WTC11 (cell line): Measurements from ENCODE around the gene UGT1A1. TPM values are rescaled to one million over a fixed set of nuclear protein-coding genes. Genes with fewer than 3 reads are reported as not detected.

Source experiments
- ATAC-seq: fragments of 200-7000 bp; cut with Tn5 transposase; 2 replicates; pipeline ENCODE4 v1.10.0; 2021; ENCODE audit warnings: mild to moderate bottlenecking, moderate library complexity
- CTCF ChIA-PET: fragments of 300-600 bp; sonication (Branson Sonifier 250); formaldehyde crosslinking; loops from one replicate; lab custom pipeline; 2021; ENCODE audit warnings: antibody characterized with exemption; lab: Charles Lee
- POLR2A ChIA-PET: fragments of 350-600 bp; sonication (Branson Sonifier 250); formaldehyde crosslinking; loops from one replicate; lab custom pipeline; 2021; ENCODE audit warnings: antibody characterized with exemption; lab: Charles Lee
- DNase-seq: peaks from one replicate; pipeline ENCODE4 v3.0.0; 2021; ENCODE audit warnings: low spot score
- H3K27ac Mint-ChIP-seq: 2 replicates; pipeline ENCODE4 v1.8.0; 2021; ENCODE audit warnings: mixed read lengths
- H3K27me3 Mint-ChIP-seq: 2 replicates; pipeline ENCODE4 v1.8.0; 2021; ENCODE audit warnings: low read depth, mild to moderate bottlenecking, moderate library complexity, mixed read lengths
- H3K36me3 Mint-ChIP-seq: 2 replicates; pipeline ENCODE4 v1.8.0; 2021; ENCODE audit warnings: mixed read lengths
- H3K4me1 Mint-ChIP-seq: 2 replicates; pipeline ENCODE4 v1.8.0; 2022; ENCODE audit warnings: mixed read lengths
- H3K4me3 Mint-ChIP-seq: 2 replicates; pipeline ENCODE4 v1.8.0; 2021; ENCODE audit warnings: mild to moderate bottlenecking, moderate library complexity, mixed read lengths
- H3K9me3 Mint-ChIP-seq: 2 replicates; pipeline ENCODE4 v1.8.0; 2021; ENCODE audit warnings: mixed read lengths
- CREB1 ChIP-seq: sonication (generic); formaldehyde crosslinking; IDR thresholded peaks from 2 replicates; pipeline ENCODE4 v1.8.0; 2023; ENCODE audit warnings: mild to moderate bottlenecking, missing genetic modification reagents
- ESRRA ChIP-seq: sonication (generic); formaldehyde crosslinking; IDR thresholded peaks from 2 replicates; pipeline ENCODE4 v1.8.1; 2022; ENCODE audit warnings: mild to moderate bottlenecking, missing genetic modification reagents, borderline replicate concordance
- FOXJ3 ChIP-seq: sonication (generic); formaldehyde crosslinking; IDR thresholded peaks from 2 replicates; pipeline ENCODE4 v1.9.0; 2021; ENCODE audit warnings: missing genetic modification reagents, mild to moderate bottlenecking, borderline replicate concordance
- GABPB1 ChIP-seq: sonication (generic); formaldehyde crosslinking; IDR thresholded peaks from 2 replicates; pipeline ENCODE4 v1.8.1; 2023; ENCODE audit warnings: mild to moderate bottlenecking, missing genetic modification reagents
- GTF2I ChIP-seq: fragments of 250-450 bp; sonication (Bioruptor Pico); conservative IDR thresholded peaks from 2 replicates; pipeline ENCODE4 v1.4.0; 2021; ENCODE audit warnings: mild to moderate bottlenecking
- NR2C2 ChIP-seq: sonication (generic); formaldehyde crosslinking; IDR thresholded peaks from 2 replicates; pipeline ENCODE4 v1.8.0; 2022; ENCODE audit warnings: mild to moderate bottlenecking, missing genetic modification reagents
- RELA ChIP-seq: sonication (generic); formaldehyde crosslinking; IDR thresholded peaks from 2 replicates; pipeline ENCODE4 v1.8.1; 2022; ENCODE audit warnings: missing genetic modification reagents, mild to moderate bottlenecking, borderline replicate concordance
- TCF7 ChIP-seq: sonication (generic); formaldehyde crosslinking; IDR thresholded peaks from 2 replicates; pipeline ENCODE4 v1.8.0; 2022; ENCODE audit warnings: mild to moderate bottlenecking, low read depth, missing genetic modification reagents, moderate library complexity
- ZNF121 ChIP-seq: sonication (generic); formaldehyde crosslinking; IDR thresholded peaks from 2 replicates; pipeline ENCODE4 v1.8.0; 2023; ENCODE audit warnings: missing genetic modification reagents
- ZNF416 ChIP-seq: fragments of 250-450 bp; sonication (Bioruptor Pico); IDR thresholded peaks from 2 replicates; pipeline ENCODE4 v1.9.0; 2021; ENCODE audit warnings: mild to moderate bottlenecking, inconsistent platforms
- total RNA-seq: library from RNA; stranded (reverse); gene quantifications from 3 replicates; pipeline ENCODE4 v1.2.3, GENCODE V29; 2021
- TF ChIP-seq, protein P1 (sequence below): sonication (generic); formaldehyde crosslinking; IDR thresholded peaks from 2 replicates; pipeline ENCODE4 v1.8.0; 2023; ENCODE audit warnings: mild to moderate bottlenecking, missing genetic modification reagents
- TF ChIP-seq, protein P2 (sequence below): fragments of 250-450 bp; sonication (Bioruptor Pico); IDR thresholded peaks from 2 replicates; pipeline ENCODE4 v1.8.0; 2021; ENCODE audit warnings: mild to moderate bottlenecking
- TF ChIP-seq, protein P3 (sequence below): sonication (generic); formaldehyde crosslinking; IDR thresholded peaks from 2 replicates; pipeline ENCODE4 v1.8.1; 2022; ENCODE audit warnings: missing genetic modification reagents, borderline replicate concordance
- TF ChIP-seq, protein P4 (sequence below): sonication (generic); formaldehyde crosslinking; IDR thresholded peaks from 2 replicates; pipeline ENCODE4 v1.8.1; 2023; ENCODE audit warnings: mild to moderate bottlenecking, missing genetic modification reagents, borderline replicate concordance
- TF ChIP-seq, protein P5 (sequence below): sonication (generic); formaldehyde crosslinking; IDR thresholded peaks from 2 replicates; pipeline ENCODE4 v1.8.1; 2023; ENCODE audit warnings: mild to moderate bottlenecking, missing genetic modification reagents
- TF ChIP-seq, protein P6 (sequence below): fragments of 250-450 bp; sonication (Bioruptor Pico); IDR thresholded peaks from 2 replicates; pipeline ENCODE4 v1.9.0; 2021; ENCODE audit warnings: mild to moderate bottlenecking

Gene UGT1A1
- total RNA-seq, 1 experiment from 2014 or later, result not detected

DNA sequence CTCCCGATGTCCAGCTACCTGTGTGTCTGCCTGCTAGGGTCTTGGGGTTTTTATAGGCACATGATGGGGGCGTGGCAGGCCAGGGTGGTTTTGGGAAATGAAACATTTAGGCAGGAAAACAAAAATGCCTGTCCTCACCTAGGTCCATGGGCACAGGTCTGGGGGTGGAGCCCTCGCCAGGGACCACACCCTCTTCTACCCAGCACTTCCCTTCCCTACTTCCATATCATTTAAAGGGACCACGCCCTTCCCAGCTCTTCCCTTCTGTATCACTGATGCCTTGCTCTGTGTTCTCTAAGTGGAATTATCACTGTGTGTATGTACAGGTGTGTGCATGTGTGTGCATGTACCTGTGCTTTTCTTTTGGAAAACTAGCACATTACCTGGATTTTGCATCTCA is 6.3 kb downstream of the UGT1A1 start:
- Mint-ChIP-seq H3K27ac (no peak overlapping the region), H3K4me3 (no peak overlapping the region), H3K27me3 (peaks cover 5% of the 10 kb centered on the region; the same call in 1 of the 2 replicates), H3K4me1 (peaks cover 3% of the 10 kb centered on the region), H3K36me3 (no peaks in the 10 kb centered on the region), H3K9me3 (peaks cover 12% of the 10 kb centered on the region)
- POLR2A ChIA-PET, result no interaction called here
- no peak for TF ChIP-seq ZNF121 (CRISPR knock-in tag)
- TF ChIP-seq GTF2I (CRISPR knock-in tag), result no peak
- TF ChIP-seq, protein P1, sequence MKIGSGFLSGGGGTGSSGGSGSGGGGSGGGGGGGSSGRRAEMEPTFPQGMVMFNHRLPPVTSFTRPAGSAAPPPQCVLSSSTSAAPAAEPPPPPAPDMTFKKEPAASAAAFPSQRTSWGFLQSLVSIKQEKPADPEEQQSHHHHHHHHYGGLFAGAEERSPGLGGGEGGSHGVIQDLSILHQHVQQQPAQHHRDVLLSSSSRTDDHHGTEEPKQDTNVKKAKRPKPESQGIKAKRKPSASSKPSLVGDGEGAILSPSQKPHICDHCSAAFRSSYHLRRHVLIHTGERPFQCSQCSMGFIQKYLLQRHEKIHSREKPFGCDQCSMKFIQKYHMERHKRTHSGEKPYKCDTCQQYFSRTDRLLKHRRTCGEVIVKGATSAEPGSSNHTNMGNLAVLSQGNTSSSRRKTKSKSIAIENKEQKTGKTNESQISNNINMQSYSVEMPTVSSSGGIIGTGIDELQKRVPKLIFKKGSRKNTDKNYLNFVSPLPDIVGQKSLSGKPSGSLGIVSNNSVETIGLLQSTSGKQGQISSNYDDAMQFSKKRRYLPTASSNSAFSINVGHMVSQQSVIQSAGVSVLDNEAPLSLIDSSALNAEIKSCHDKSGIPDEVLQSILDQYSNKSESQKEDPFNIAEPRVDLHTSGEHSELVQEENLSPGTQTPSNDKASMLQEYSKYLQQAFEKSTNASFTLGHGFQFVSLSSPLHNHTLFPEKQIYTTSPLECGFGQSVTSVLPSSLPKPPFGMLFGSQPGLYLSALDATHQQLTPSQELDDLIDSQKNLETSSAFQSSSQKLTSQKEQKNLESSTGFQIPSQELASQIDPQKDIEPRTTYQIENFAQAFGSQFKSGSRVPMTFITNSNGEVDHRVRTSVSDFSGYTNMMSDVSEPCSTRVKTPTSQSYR (CRISPR knock-in tag), result no peak
- TF ChIP-seq, protein P2, sequence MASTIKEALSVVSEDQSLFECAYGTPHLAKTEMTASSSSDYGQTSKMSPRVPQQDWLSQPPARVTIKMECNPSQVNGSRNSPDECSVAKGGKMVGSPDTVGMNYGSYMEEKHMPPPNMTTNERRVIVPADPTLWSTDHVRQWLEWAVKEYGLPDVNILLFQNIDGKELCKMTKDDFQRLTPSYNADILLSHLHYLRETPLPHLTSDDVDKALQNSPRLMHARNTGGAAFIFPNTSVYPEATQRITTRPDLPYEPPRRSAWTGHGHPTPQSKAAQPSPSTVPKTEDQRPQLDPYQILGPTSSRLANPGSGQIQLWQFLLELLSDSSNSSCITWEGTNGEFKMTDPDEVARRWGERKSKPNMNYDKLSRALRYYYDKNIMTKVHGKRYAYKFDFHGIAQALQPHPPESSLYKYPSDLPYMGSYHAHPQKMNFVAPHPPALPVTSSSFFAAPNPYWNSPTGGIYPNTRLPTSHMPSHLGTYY (CRISPR knock-in tag), result no peak
- no peak for TF ChIP-seq NR2C2
- DNase-seq, result no peak
- no peak for ATAC-seq
- CTCF ChIA-PET, result no interaction called here

DNA sequence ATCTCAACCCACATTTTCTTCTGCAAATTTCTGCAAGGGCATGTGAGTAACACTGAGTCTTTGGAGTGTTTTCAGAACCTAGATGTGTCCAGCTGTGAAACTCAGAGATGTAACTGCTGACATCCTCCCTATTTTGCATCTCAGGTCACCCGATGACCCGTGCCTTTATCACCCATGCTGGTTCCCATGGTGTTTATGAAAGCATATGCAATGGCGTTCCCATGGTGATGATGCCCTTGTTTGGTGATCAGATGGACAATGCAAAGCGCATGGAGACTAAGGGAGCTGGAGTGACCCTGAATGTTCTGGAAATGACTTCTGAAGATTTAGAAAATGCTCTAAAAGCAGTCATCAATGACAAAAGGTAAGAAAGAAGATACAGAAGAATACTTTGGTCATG is 8.0 kb downstream of the UGT1A1 start:
- peaks cover 3% of the 10 kb centered on the region for H3K4me1 Mint-ChIP-seq
- H3K27me3 Mint-ChIP-seq, result peaks cover 5% of the 10 kb centered on the region; the same call in 1 of the 2 replicates
- DNase-seq (no peak), ATAC-seq (no peak)
- CTCF ChIA-PET, result no interaction called here
- no peaks in the 10 kb centered on the region for H3K36me3 Mint-ChIP-seq
- H3K4me3 Mint-ChIP-seq, result no peak overlapping the region
- POLR2A ChIA-PET, result no interaction called here
- TF ChIP-seq, protein P3, sequence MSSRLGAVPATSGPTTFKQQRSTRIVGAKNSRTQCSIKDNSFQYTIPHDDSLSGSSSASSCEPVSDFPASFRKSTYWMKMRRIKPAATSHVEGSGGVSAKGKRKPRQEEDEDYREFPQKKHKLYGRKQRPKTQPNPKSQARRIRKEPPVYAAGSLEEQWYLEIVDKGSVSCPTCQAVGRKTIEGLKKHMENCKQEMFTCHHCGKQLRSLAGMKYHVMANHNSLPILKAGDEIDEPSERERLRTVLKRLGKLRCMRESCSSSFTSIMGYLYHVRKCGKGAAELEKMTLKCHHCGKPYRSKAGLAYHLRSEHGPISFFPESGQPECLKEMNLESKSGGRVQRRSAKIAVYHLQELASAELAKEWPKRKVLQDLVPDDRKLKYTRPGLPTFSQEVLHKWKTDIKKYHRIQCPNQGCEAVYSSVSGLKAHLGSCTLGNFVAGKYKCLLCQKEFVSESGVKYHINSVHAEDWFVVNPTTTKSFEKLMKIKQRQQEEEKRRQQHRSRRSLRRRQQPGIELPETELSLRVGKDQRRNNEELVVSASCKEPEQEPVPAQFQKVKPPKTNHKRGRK, result no peak
- TF ChIP-seq ZNF416, result no peak
- TF ChIP-seq RELA, result no peak
- no peak for TF ChIP-seq CREB1
- TF ChIP-seq, protein P2 (CRISPR knock-in tag), result no peak
- TF ChIP-seq, protein P4, sequence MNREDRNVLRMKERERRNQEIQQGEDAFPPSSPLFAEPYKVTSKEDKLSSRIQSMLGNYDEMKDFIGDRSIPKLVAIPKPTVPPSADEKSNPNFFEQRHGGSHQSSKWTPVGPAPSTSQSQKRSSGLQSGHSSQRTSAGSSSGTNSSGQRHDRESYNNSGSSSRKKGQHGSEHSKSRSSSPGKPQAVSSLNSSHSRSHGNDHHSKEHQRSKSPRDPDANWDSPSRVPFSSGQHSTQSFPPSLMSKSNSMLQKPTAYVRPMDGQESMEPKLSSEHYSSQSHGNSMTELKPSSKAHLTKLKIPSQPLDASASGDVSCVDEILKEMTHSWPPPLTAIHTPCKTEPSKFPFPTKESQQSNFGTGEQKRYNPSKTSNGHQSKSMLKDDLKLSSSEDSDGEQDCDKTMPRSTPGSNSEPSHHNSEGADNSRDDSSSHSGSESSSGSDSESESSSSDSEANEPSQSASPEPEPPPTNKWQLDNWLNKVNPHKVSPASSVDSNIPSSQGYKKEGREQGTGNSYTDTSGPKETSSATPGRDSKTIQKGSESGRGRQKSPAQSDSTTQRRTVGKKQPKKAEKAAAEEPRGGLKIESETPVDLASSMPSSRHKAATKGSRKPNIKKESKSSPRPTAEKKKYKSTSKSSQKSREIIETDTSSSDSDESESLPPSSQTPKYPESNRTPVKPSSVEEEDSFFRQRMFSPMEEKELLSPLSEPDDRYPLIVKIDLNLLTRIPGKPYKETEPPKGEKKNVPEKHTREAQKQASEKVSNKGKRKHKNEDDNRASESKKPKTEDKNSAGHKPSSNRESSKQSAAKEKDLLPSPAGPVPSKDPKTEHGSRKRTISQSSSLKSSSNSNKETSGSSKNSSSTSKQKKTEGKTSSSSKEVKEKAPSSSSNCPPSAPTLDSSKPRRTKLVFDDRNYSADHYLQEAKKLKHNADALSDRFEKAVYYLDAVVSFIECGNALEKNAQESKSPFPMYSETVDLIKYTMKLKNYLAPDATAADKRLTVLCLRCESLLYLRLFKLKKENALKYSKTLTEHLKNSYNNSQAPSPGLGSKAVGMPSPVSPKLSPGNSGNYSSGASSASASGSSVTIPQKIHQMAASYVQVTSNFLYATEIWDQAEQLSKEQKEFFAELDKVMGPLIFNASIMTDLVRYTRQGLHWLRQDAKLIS (CRISPR knock-in tag), result no peak
- no peak for TF ChIP-seq GABPB1 (CRISPR knock-in tag)
- TF ChIP-seq FOXJ3 (CRISPR knock-in tag), result no peak
- TF ChIP-seq, protein P5, sequence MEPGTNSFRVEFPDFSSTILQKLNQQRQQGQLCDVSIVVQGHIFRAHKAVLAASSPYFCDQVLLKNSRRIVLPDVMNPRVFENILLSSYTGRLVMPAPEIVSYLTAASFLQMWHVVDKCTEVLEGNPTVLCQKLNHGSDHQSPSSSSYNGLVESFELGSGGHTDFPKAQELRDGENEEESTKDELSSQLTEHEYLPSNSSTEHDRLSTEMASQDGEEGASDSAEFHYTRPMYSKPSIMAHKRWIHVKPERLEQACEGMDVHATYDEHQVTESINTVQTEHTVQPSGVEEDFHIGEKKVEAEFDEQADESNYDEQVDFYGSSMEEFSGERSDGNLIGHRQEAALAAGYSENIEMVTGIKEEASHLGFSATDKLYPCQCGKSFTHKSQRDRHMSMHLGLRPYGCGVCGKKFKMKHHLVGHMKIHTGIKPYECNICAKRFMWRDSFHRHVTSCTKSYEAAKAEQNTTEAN (CRISPR knock-in tag), result no peak
- no peak for TF ChIP-seq TCF7
- TF ChIP-seq ESRRA (CRISPR knock-in tag), result no peak
- TF ChIP-seq, protein P6, sequence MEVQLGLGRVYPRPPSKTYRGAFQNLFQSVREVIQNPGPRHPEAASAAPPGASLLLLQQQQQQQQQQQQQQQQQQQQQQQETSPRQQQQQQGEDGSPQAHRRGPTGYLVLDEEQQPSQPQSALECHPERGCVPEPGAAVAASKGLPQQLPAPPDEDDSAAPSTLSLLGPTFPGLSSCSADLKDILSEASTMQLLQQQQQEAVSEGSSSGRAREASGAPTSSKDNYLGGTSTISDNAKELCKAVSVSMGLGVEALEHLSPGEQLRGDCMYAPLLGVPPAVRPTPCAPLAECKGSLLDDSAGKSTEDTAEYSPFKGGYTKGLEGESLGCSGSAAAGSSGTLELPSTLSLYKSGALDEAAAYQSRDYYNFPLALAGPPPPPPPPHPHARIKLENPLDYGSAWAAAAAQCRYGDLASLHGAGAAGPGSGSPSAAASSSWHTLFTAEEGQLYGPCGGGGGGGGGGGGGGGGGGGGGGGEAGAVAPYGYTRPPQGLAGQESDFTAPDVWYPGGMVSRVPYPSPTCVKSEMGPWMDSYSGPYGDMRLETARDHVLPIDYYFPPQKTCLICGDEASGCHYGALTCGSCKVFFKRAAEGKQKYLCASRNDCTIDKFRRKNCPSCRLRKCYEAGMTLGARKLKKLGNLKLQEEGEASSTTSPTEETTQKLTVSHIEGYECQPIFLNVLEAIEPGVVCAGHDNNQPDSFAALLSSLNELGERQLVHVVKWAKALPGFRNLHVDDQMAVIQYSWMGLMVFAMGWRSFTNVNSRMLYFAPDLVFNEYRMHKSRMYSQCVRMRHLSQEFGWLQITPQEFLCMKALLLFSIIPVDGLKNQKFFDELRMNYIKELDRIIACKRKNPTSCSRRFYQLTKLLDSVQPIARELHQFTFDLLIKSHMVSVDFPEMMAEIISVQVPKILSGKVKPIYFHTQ (CRISPR knock-in tag), result no peak
- H3K27ac Mint-ChIP-seq, result no peak overlapping the region
- H3K9me3 Mint-ChIP-seq, result peaks cover 12% of the 10 kb centered on the region
